ENCODE measurements around the gene MYL6.
"Not testable (repeated sequence)": the region's sequence is repeated elsewhere in the genome, so short reads cannot be mapped to it uniquely, and the experiment has no call there.

The MYL6 gene

DNA sequence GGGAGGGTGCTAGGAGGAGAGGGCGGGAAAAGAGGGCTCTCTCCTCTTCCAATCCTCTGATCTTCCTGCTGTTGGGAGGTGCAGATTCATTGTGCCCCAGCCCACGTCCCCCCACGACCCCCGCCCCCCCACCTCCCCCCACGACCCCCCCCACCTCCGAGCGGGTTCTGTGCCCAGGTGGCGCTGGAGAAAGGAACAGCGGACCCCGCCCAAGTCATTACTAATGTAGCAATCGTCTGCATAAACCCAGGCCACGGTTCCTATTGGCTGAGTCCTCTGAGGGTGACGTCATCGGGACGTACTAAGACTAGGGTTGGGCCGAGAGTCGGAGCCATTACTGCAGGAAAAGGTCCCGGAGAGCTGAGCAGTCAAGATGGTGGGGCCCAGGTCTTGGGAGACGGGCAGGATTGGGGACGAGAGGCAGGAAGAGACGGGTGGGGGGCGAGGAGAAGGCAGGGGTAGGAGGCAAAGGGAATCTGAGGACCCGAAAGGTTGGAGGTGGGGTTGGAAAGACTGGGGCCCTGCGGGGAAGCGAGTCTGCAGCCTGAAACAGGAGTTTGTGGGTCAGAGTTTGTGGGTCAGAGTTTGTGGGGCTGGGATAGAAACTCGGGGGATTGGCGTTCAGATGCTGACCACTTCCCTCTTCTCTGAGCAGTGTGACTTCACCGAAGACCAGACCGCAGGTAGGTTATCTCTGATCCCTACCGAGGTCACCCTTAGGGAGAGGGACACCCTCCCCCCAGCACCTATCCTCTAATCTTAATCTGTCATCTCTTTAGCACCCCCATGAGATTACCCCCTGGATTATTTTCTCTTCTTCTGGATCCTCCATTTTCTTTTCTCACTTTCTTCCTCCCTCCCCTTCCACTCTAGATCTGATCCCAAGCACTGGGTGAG, at the start of gene MYL6:
MYL6 (plus strand) TSS at position 331 of the 897 bp plus-strand sequence; CDS start at position 374, 43 bp downstream.
- peak; percentile 98 for DNase-seq

DNA sequence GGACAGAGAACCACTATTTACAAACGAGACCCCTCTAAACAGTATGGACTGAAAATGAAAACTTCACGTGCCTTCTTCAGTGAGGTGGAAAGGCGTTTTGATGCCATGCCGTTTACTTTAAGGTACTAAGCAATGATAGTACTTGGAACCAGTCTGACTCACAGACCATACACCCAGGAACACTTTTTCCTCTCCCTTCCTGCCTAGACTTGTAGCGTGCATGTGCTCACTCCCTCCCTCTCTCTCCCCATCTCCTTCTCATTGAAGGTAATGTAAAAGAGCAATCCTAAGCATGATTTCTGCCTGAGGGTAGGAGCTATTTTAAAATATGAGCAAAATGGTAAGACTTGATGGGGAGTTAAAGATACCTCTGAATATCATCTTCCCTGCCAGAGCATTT, 47.6 kb upstream of the MYL6 start:
- no peak for DNase-seq

DNA sequence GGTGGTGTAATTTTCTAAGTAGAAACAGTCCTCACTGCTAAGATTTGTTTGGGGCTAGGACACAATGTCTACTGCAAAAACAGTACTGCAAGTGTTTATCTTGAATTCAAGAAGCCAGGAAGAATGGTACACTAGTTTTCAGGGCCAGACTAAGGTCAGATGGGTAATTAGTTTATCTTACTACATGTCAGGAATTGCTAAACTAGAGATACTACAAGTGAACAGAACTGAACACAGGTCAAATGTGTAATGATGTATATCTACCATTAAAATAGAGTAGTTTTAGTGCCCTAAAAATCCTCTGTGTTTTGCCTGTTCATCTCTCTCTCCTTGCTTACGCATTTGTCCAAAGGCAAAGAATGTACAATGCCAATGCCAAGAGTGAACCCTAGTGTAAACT, 44.1 kb upstream of the MYL6 start:
- DNase-seq = no peak

- peak; percentile 19 for DNase-seq
Observed at GRCh38 chr12:56115329-56115728, 42.8 kb upstream of the MYL6 start.

- DNase-seq = peak; percentile 83
Observed at GRCh38 chr12:56116267-56117081, 41.7 kb upstream of the MYL6 start, which contains the start of gene RPL41. Gene RPL41 (plus strand): TSS chr12:56116633.

DNA sequence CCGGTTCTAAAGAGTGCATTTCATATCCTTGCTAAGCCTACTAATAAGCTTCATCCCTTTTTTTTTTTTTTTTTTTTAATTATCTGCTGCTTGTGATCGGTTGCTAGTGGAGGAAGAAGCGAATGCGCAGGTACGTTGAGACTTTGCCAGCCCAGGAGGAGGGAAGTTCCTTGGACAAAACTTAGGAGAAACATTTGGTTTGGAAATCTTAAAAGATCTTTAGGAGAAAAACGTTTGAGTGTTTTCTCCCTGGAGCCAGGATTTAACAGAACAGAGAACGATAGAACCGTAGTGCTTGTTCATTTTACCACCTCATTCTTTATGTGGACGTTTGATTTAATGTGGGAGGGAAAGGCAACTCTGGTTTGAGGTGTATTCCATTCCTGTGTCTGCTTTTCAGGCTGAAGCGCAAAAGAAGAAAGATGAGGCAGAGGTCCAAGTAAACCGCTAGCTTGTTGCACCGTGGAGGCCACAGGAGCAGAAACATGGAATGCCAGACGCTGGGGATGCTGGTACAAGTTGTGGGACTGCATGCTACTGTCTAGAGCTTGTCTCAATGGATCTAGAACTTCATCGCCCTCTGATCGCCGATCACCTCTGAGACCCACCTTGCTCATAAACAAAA, 41.0 kb upstream of the MYL6 start:
- DNase-seq = not testable (repeated sequence)

GRCh38 chr12:56117778-56118687, 40.1 kb upstream of the MYL6 start, which contains the start of gene ZC3H10:
Gene ZC3H10 (plus strand): TSS chr12:56118266. CDS start chr12:56120563, 2,297 bp downstream.
- peak; percentile 99 for DNase-seq

DNA sequence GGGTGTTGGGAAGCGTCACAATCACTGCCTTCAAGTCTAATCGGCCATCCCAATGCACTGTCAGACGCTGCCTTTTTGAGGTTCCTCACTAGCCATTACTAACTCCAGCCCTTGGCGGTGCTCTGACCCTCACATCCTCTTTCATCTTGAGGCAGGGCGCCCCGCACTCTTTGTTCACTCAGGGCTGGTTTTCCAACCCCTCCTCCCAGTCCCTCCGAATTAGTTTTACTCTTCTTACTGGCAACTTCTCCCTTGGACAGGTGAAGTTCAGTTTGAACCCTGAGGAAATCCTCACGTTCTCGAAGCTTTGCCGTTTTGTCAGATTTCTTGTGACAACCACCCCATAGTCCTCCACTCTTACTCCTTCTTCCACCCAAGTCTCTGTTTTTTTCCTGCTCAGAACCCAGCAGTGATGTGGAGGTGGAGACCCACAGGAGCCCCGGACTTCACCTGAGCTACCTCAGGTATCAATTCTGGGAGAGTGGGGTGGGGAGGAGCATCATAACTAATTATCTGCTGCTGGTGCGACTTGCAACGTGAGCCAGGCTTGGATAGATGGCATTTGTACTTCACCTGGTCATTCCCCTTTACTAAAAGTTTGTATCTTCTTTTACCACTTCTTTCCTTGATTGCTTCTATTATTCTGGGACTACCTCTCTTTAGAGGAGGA, 39.3 kb upstream of the MYL6 start:
- no peak for DNase-seq

DNA sequence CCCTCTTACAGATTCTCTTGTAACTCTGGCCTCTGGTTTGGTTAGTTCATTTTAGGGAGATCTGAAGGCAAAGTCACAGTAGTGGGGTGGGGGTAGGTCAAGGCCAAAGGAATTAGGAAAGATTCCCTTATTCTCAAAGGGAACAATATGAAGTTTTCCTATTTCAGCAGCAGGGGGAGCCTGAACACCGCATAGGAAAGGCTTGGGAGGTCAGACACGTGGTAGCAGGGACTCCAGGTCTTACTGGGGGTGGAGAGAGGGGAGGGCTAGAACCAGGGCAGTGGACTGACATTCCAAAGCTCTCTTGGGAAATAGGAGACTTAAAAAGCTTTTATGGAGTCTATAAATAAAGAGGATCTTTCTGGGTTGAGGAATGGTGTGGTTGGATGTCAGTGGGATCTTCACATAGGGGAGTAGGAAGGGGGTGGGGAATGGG, 38.8 kb upstream of the MYL6 start:
- DNase-seq = peak; percentile 83

DNA sequence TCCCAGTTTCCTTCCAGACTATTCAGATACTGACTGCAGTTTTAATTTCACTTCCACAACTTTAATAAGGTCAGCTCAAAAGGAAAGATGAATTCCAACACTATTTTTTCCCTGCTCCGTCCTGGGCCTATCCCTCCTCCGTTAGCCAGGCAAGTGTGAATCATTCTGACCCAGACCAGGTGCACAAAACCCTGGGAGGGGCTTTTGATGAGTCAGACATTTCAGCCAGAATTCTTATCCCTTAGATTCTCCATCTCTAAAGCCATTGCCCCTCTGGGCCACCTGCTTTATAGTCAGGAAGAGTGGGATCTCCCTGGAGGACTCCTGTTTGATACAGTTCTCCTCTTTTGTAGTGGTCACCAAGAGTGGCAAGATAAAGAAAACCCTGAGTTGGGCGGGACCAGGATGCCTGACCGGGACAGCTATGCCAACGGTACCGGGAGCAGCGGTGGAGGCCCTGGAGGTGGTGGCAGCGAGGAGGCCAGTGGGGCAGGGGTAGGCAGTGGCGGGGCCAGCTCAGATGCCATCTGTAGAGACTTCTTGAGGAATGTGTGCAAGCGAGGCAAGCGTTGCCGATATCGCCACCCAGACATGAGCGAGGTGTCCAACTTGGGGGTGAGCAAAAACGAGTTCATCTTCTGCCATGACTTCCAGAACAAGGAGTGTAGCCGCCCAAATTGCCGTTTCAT, 37.9 kb upstream of the MYL6 start:
- DNase-seq = no peak

DNA sequence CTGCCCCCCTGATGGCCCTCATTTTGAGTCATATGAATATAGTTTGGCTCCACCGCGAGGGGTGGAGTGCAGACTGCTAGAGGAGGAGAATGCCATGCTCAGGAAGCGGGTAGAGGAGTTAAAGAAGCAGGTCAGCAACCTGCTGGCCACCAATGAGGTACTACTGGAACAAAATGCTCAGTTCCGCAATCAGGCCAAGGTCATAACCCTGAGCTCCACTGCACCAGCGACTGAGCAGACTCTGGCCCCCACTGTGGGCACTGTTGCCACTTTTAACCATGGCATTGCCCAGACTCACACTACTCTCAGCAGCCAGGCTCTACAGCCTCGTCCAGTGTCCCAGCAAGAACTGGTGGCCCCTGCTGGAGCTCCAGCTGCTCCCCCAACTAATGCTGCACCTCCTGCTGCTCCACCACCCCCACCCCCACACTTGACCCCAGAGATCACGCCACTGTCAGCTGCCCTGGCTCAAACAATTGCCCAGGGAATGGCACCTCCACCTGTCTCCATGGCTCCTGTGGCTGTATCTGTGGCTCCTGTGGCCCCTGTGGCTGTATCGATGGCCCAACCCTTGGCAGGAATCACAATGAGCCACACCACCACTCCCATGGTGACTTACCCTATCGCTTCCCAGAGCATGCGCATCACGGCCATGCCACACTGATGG, 36.8 kb upstream of the MYL6 start:
- DNase-seq = no peak

DNA sequence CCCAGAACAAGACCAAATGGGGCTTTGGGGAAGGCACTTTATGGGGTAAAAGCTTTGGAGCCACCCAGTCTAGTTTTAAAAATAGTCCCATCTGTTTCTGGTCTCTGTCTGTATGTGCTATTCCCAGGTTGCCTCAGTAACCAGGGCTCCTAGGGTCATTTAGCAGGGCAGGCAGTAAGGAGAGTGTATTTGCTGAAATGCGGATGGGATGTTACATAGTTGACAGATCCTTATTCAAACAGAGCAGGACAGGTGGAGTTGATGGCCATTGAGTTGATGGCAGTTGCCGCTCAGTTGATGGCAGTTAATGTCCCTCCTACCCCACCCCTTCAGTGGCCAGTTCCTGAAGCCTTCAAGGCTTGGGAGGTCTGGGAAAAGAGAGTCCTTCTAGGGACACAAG, 35.5 kb upstream of the MYL6 start:
- DNase-seq = no peak

DNA sequence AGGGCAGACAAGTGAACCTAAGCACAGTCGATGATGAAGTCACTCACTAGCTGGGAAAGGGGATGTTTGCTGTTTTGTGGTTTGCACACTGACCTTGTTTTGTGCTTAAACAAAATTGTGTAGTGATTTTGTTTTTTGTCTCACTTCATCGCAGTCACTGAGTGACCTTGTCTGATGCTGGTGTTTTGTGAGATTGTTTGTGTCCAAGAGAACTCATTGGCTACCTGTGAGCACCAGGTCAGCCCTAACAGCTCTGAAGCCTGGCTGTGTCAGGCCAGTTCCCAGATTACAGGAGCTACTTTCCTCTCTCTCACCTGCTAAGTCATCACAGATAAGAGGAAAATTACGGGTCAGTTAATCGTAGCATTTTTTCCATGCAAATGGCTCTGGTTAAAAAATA, 34.0 kb upstream of the MYL6 start:
- DNase-seq = no peak

- no peak for DNase-seq
Observed at GRCh38 chr12:56126732-56127239, 31.4 kb upstream of the MYL6 start.

- DNase-seq = no peak
Observed at GRCh38 chr12:56127485-56127887, 30.7 kb upstream of the MYL6 start.

GRCh38 chr12:56127888-56128669, 30.1 kb upstream of the MYL6 start, which contains the start of gene ESYT1:
Gene ESYT1 (plus strand): TSS chr12:56128267. CDS start chr12:56128320, 53 bp downstream.
- peak; percentile 98 for DNase-seq

DNA sequence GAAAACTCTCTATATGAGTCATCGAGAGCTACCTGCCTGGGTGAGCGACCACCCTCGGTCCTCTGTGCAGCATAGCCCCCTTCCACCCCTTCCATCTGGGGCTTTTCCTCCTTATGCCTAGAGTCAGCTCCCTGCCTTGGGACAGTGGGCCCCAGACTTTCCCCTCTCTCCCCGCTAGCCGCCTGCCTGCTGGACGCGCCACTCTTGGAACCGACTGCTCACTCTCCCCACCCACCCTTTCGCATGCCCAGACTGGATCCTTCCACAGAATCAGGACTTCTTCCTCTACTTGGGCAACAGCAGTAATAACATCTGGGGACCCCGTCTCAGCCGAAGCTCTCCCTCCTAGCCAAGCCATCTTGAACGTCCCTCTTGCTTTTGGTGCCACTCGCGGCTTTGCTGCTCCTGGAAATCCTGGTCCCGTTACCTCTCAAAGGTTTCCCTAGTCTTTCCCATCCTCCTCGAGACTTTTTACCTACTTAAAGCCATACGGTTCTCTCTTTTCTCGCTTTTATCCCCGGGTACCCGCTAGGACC, 29.4 kb upstream of the MYL6 start:
- peak; percentile 11 for DNase-seq

DNA sequence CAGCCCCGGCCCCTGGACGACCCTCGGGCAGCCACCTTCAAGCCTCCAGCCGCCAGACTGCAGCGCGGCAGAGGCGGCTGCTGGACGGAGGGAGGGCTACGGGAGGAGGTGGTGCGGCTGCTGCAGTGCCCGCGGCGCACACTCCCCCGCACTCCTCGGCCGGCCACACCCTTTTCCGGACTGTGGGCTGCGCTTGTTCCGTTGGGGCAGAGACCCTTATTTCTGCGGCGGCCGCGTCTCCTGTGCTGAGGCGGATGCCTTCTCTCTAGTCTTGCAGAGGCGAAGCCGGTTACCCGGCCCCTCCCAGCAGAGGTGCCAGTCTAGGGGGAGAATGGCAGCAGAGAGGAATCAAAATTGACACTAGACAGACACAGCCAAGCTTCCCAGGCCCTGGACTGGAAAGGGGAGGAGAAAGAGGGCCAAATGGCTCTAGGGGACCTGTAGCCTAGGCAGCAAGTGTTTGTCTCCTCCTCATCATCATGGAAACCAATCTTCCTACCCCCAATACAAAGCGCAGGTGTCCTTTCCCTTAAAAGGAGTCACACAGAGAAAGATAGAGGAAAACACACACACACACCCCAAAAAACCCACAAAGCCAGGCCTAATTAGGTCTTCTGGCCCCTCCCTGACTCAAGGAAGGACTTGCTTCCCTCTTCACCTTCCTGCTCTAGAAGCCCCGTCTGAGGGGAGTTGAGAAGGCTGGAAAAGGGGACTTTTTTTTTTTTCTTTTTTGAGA, 28.8 kb upstream of the MYL6 start:
- peak; percentile 17 for DNase-seq
